Stimulated activated CD4-positive, alpha-beta T cell treated with anti-CD3 and anti-CD28 coated beads, Interleukin-1b, Interleukin-23, amount 100 ng/mL, for 1 hour (primary cell): ENCODE data around the gene SYNCRIP.
"Not testable (repeated sequence)": the region's sequence is repeated elsewhere in the genome, so short reads cannot be mapped to it uniquely, and the experiment has no call there.

Experiments used
- DNase-seq, 2 donors: peaks; one replicate each; pipeline ENCODE4 v3.0.0-alpha.2; 2020; ENCODE audit warnings: low read depth in 2 of 2

Gene SYNCRIP

GRCh38 chr6:85669735-85670194 lies 27.1 kb upstream of the SYNCRIP start:
- DNase-seq: peak in 1 of 2 donors; percentile 7

GRCh38 chr6:85662251-85662650 lies 19.6 kb upstream of the SYNCRIP start:
- DNase-seq: no peak

GRCh38 chr6:85660181-85660611 lies 17.5 kb upstream of the SYNCRIP start:
- no peak for DNase-seq

- DNase-seq: no peak
Observed at GRCh38 chr6:85650606-85651005, 7.9 kb upstream of the SYNCRIP start.

GRCh38 chr6:85644279-85644762 lies 1.6 kb upstream of the SYNCRIP start:
- no peak for DNase-seq

GRCh38 chr6:85643537-85644278 lies 1.0 kb upstream of the SYNCRIP start:
- DNase-seq: peak; percentile 14 to 48

- peak; percentile 4 to 37 for DNase-seq
Observed at GRCh38 chr6:85641897-85642773, 551 bp downstream of the SYNCRIP start.

GRCh38 chr6:85641522-85641896 lies 1.2 kb downstream of the SYNCRIP start:
- no peak for DNase-seq

GRCh38 chr6:85640821-85641220 lies 1.9 kb downstream of the SYNCRIP start:
- DNase-seq: no peak

- no peak for DNase-seq
Observed at GRCh38 chr6:85637579-85637978, 5.1 kb downstream of the SYNCRIP start.

GRCh38 chr6:85632164-85632942 lies 10.3 kb downstream of the SYNCRIP start:
- no peak for DNase-seq

GRCh38 chr6:85631117-85631516 lies 11.6 kb downstream of the SYNCRIP start:
- not testable (repeated sequence) for DNase-seq

GRCh38 chr6:85628353-85628752 lies 14.3 kb downstream of the SYNCRIP start:
- DNase-seq: no peak

- DNase-seq: no peak
Observed at GRCh38 chr6:85620308-85620707, 22.4 kb downstream of the SYNCRIP start.

GRCh38 chr6:85614780-85615179 lies 27.9 kb downstream of the SYNCRIP start:
- no peak for DNase-seq

GRCh38 chr6:85612690-85613474 lies 29.8 kb downstream of the SYNCRIP start:
- DNase-seq: no peak

- DNase-seq: no peak
Observed at GRCh38 chr6:85610182-85610895, 32.3 kb downstream of the SYNCRIP start.

- no peak for DNase-seq
Observed at GRCh38 chr6:85602100-85602499, 40.6 kb downstream of the SYNCRIP start.

- DNase-seq: no peak
Observed at GRCh38 chr6:85600713-85601313, 41.9 kb downstream of the SYNCRIP start.
